ENCODE data around the gene CCDC85A. TPM values are rescaled to one million over a fixed set of nuclear protein-coding genes. Genes with fewer than 3 reads are reported as not detected.

Gene CCDC85A
- total and polyA plus RNA-seq, 2 of the 4 experiments (the other 2 are of a cell fraction), result 1.1 to 2.2 TPM

GRCh38 chr2:56215911-56216310 lies 32.1 kb downstream of the CCDC85A start:
- TF ChIP-seq MAFK (IDR thresholded peaks at IDR 0.05; ENCODE audit: low read depth, low read length) (peak; percentile 80), CEBPB (IDR thresholded peaks at IDR 0.05; ENCODE audit: low read depth, low read length) (no peak)

More at GRCh38 chr2:56215911-56216310, 32.1 kb downstream of the CCDC85A start:
- no peak overlapping the region for H3K4me2 ChIP-seq (ENCODE audit: low read depth, low read length)
- no peak overlapping the region for H4K8ac ChIP-seq (ENCODE audit: low read depth in 2 of 2, low read length in 2 of 2)
- H4K20me1 ChIP-seq (ENCODE audit: insufficient read depth, low read length), result no peaks in the 10 kb centered on the region
- H2AK9ac ChIP-seq (replicated peaks; ENCODE audit: low read depth, low read length, poor library complexity), result no peak overlapping the region
- no peak overlapping the region for H3K4ac ChIP-seq (ENCODE audit: low read depth, low read length)
- no peak overlapping the region for H3K23ac ChIP-seq (ENCODE audit: low read depth, low read length)
- intact Hi-C loops (cut with micrococcal nuclease) (no loop called here), in situ Hi-C loops (cut with MboI; ENCODE audit: low sequenced_read_pairs) (no loop called here), dilution Hi-C loops (cut with HindIII; ENCODE audit: low sequenced_read_pairs, unreplicated experiment) (no loop called here)
- no peak overlapping the region for H3K56ac ChIP-seq (ENCODE audit: extremely low read depth, insufficient read depth, low read length)
- H3K27ac ChIP-seq (ENCODE audit: insufficient read depth, low read length), result no peak overlapping the region
- H3K79me1 ChIP-seq (ENCODE audit: low read depth in 1 of 2, low read length in 2 of 2), result no peaks in the 10 kb centered on the region
- no peak overlapping the region for H2BK5ac ChIP-seq (ENCODE audit: low read depth, low read length, poor library complexity, severe bottlenecking)
- no peaks in the 10 kb centered on the region for H3K4me1 ChIP-seq (ENCODE audit: control insufficient read depth, insufficient read depth, low read length)
- H3K36me3 ChIP-seq (ENCODE audit: control insufficient read depth, insufficient read depth, low read length), result no peaks in the 10 kb centered on the region
- H4K5ac ChIP-seq (ENCODE audit: low read depth, low read length), result no peak overlapping the region
- H2AK5ac ChIP-seq (ENCODE audit: low read depth, low read length), result no peak overlapping the region
- no peak overlapping the region for H4K91ac ChIP-seq (ENCODE audit: insufficient read depth, low read depth, low read length)
- H3K14ac ChIP-seq (replicated peaks; ENCODE audit: low read depth, low read length), result no peak overlapping the region
- no peaks in the 10 kb centered on the region for H3K27me3 ChIP-seq (ENCODE audit: control insufficient read depth, insufficient read depth, low read length)
- H2BK20ac ChIP-seq (ENCODE audit: low read depth, low read length), result no peak overlapping the region
- no CpG with 5 or more reads among the region's 2 CpGs for WGBS, 2 experiments (ENCODE audit: extremely low coverage in 2 of 2, insufficient read length in 1 of 2)
- no TSS peak for BruUV-seq (replicated peaks)
- no peak overlapping the region for H2BK15ac ChIP-seq (ENCODE audit: low read depth, low read length)
- H3K9me1 ChIP-seq (ENCODE audit: insufficient read depth, low read length), result no peaks in the 10 kb centered on the region
- ATAC-seq (ENCODE audit: low read depth) (no peak), DNase-seq (no peak)
- no peak overlapping the region for H2AFZ ChIP-seq (replicated peaks; ENCODE audit: low read length, poor library complexity)
- no peak overlapping the region for H3K18ac ChIP-seq (ENCODE audit: low read depth, low read length)
- ChIA-PET POLR2A (ENCODE audit: unreplicated experiment) (no interaction called here), CTCF (no interaction called here)
- no peak overlapping the region for H2BK120ac ChIP-seq (ENCODE audit: low read depth, low read length)
- no peak overlapping the region for H3K9ac ChIP-seq (ENCODE audit: low read depth, low read length)
- no peak overlapping the region for H3K4me3 ChIP-seq (ENCODE audit: insufficient read depth, low read depth, low read length)
- no peaks in the 10 kb centered on the region for H3K9me3 ChIP-seq (ENCODE audit: control insufficient read depth, insufficient read depth, low read length)

Measured in IMR-90 (cell line).